ENCODE data around the gene INSYN1.
"Not testable (repeated sequence)": the region's sequence is repeated elsewhere in the genome, so short reads cannot be mapped to it uniquely, and the experiment has no call there.

INSYN1 gene

GRCh38 chr15:73709241-73709640, 43.9 kb downstream of the INSYN1 start:
- TF ChIP-seq CTCF (conservative IDR thresholded peaks at IDR 0.05; ENCODE audit: low read depth, low read length), result no peak
- H3K4me3 ChIP-seq (ENCODE audit: low read depth, low read length), result no peak overlapping the region
- DNase-seq (ENCODE audit: low read depth), result no peak

- TF ChIP-seq CTCF (conservative IDR thresholded peaks at IDR 0.05; ENCODE audit: low read depth, low read length), result no peak
- no peak overlapping the region for H3K4me3 ChIP-seq (ENCODE audit: low read depth, low read length)
- no peak for DNase-seq (ENCODE audit: low read depth)
These were observed 44.5 kb downstream of the INSYN1 start for GRCh38 chr15:73708691-73709090.

GRCh38 chr15:73704869-73705645, 48.1 kb downstream of the INSYN1 start:
- TF ChIP-seq CTCF (conservative IDR thresholded peaks at IDR 0.05; ENCODE audit: low read depth, low read length), result peak; percentile 89
- peak; percentile 68 for DNase-seq (ENCODE audit: low read depth)
- H3K4me3 ChIP-seq (ENCODE audit: low read depth, low read length), result no peak overlapping the region

GRCh38 chr15:73704142-73704868, 48.8 kb downstream of the INSYN1 start:
- DNase-seq (ENCODE audit: low read depth); H3K4me3 ChIP-seq (ENCODE audit: low read depth, low read length): not testable (repeated sequence)

- H3K4me3 ChIP-seq (ENCODE audit: low read depth, low read length); DNase-seq (ENCODE audit: low read depth): not testable (repeated sequence)
These were observed 49.5 kb downstream of the INSYN1 start for GRCh38 chr15:73703601-73704000.

- DNase-seq (ENCODE audit: low read depth); H3K4me3 ChIP-seq (ENCODE audit: low read depth, low read length): not testable (repeated sequence)
These were observed 50.6 kb downstream of the INSYN1 start for GRCh38 chr15:73702311-73703239.

- TF ChIP-seq CTCF (conservative IDR thresholded peaks at IDR 0.05; ENCODE audit: low read depth, low read length), result peak; percentile 98
- peak; percentile 89 for DNase-seq (ENCODE audit: low read depth)
- H3K4me3 ChIP-seq (ENCODE audit: low read depth, low read length), result no peak overlapping the region
These were observed 52.9 kb downstream of the INSYN1 start for GRCh38 chr15:73700041-73700842.
